ENCODE data around the gene RTEL1.

The RTEL1 gene

GRCh38 chr20:63743210-63743970, 85.3 kb downstream of the RTEL1 start:
- DNase-seq = no peak

- no peak for DNase-seq
These were observed 86.0 kb downstream of the RTEL1 start for GRCh38 chr20:63744158-63744557.

- no peak for DNase-seq
These were observed 86.7 kb downstream of the RTEL1 start for GRCh38 chr20:63744574-63745423.

- DNase-seq = no peak
These were observed 87.3 kb downstream of the RTEL1 start for GRCh38 chr20:63745424-63745805.
